Astrocyte (in vitro differentiated cells and primary cell): ENCODE data around the gene RBM20.

Experiments used
- EZH2 ChIP-seq: IDR thresholded peaks from 2 replicates; pipeline ENCODE4 v1.6.1; 2012; ENCODE audit warnings: mild to moderate bottlenecking, low read length, inconsistent platforms; ENCODE audit not compliant: insufficient read depth
- TF ChIP-seq, protein P1 (sequence below): IDR thresholded peaks from 2 replicates; pipeline ENCODE4 v1.5.1; 2011; ENCODE audit warnings: low read depth, mild to moderate bottlenecking, inconsistent platforms, low read length, moderate library complexity; ENCODE audit not compliant: insufficient read depth

DNA sequence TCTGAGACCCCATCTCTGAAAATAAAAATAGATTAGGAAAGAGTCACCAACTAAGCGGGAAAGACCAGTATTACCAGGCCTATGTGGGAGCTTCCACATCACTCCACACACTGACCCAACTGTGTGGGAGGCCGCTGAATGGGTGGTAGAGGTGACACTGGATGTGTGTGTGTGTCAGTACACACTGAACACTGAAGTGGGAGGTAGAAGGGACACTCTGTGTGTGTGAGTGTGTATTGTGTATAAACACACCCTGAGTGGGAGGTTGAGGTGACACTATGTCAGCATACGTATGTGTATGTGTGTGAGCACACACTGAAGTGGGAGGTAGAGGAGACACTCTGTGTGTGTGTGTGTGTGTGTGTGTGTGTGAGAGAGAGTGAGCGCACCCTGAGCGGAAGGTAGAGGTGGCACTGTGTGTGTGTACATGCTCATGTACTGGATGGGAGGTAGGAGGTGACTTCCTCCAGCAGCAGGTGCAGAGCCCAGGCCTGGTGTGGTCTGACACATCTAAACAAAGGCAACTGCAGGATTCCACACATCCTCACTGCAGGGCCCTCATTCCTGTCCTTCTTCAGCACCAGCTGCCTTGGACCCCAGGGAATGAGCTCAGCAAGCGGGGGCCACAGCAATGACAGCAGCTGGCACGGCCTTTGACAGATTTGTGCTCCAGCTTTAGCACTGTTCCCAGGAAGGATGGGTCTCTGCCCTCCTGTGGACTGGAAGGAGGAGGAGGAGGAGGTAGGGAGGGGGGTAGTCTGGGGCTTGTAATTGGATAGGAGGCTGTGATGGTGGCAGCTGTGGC, 26.5 kb upstream of the RBM20 start:
- no peak for TF ChIP-seq EZH2
- TF ChIP-seq, protein P1, sequence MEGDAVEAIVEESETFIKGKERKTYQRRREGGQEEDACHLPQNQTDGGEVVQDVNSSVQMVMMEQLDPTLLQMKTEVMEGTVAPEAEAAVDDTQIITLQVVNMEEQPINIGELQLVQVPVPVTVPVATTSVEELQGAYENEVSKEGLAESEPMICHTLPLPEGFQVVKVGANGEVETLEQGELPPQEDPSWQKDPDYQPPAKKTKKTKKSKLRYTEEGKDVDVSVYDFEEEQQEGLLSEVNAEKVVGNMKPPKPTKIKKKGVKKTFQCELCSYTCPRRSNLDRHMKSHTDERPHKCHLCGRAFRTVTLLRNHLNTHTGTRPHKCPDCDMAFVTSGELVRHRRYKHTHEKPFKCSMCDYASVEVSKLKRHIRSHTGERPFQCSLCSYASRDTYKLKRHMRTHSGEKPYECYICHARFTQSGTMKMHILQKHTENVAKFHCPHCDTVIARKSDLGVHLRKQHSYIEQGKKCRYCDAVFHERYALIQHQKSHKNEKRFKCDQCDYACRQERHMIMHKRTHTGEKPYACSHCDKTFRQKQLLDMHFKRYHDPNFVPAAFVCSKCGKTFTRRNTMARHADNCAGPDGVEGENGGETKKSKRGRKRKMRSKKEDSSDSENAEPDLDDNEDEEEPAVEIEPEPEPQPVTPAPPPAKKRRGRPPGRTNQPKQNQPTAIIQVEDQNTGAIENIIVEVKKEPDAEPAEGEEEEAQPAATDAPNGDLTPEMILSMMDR: no peak
